Measurements from ENCODE around the gene VAC14.

The VAC14 gene

DNA sequence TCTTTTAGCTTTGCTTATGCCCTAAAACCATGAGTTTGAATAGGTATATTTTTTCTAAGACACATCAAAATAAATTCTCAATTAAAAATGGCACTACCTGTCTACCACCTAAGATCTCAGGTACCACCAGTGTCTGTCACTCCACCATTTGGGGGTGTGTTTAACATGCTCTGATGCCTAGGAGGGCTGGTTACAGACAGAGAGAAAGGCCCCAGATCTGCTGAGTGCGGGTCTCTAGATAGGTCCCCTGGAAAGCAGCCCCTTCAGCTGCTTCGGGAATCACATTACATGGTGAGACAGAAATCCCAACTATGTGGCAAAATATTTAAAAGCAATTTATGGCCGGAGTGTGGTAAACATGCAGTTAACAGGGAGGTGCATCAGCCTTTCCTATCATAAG, 653 bp upstream of the VAC14 start:
- Histone ChIP-seq H3K27me3 (ENCODE audit: control insufficient read depth, insufficient read depth, low read length) (no peaks in the 10 kb centered on the region), H3K4me3 (ENCODE audit: low read length) (peak overlapping the region; percentile 94), H3K36me3 (ENCODE audit: insufficient read depth, low read length) (peaks cover 9% of the 10 kb centered on the region), H3K9ac (ENCODE audit: low read depth, low read length) (no peak overlapping the region), H3K4me2 (ENCODE audit: low read length) (peak overlapping the region; percentile 94), H3K4me1 (ENCODE audit: control insufficient read depth, insufficient read depth, low read length) (peaks cover 55% of the 10 kb centered on the region), H3K9me3 (replicated peaks; ENCODE audit: low read length) (peaks cover 3% of the 10 kb centered on the region)

- Histone ChIP-seq H3K4me3 (ENCODE audit: low read length) (peak overlapping the region; percentile 94), H3K36me3 (ENCODE audit: insufficient read depth, low read length) (peaks cover 9% of the 10 kb centered on the region), H3K9ac (ENCODE audit: low read depth, low read length) (peak overlapping the region; percentile 96), H3K4me2 (ENCODE audit: low read length) (peak overlapping the region; percentile 94), H3K27me3 (ENCODE audit: control insufficient read depth, insufficient read depth, low read length) (no peaks in the 10 kb centered on the region), H3K9me3 (replicated peaks; ENCODE audit: low read length) (peaks cover 3% of the 10 kb centered on the region), H3K4me1 (ENCODE audit: control insufficient read depth, insufficient read depth, low read length) (peaks cover 42% of the 10 kb centered on the region)
These were observed 647 bp downstream of the VAC14 start for GRCh38 chr16:70800311-70800710.

DNA sequence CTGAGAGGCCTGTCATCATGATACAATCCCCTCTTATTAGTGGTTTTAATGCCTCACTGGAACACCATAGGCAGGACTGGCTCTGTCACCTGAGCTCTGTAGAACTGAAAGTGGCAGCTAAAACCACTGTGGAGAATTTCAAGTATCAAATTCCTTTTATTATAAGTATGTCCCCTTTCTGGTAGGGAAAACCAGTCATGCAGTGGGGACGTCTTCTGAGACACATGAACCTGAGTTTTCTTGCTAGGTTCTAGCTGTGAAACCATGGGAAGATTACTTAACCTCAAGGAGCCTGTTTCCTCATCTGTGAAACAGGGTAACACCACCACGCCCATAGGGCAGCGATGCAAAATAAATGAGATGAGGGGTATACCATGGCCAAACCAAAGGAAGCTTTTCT, 4.7 kb downstream of the VAC14 start:
- Histone ChIP-seq H3K27me3 (ENCODE audit: control insufficient read depth, insufficient read depth, low read length) (no peaks in the 10 kb centered on the region), H3K4me3 (ENCODE audit: low read length) (no peak overlapping the region), H3K36me3 (ENCODE audit: insufficient read depth, low read length) (peaks cover 9% of the 10 kb centered on the region), H3K9me3 (replicated peaks; ENCODE audit: low read length) (no peaks in the 10 kb centered on the region), H3K4me2 (ENCODE audit: low read length) (no peak overlapping the region), H3K4me1 (ENCODE audit: control insufficient read depth, insufficient read depth, low read length) (peaks cover 16% of the 10 kb centered on the region), H3K9ac (ENCODE audit: low read depth, low read length) (no peak overlapping the region)

DNA sequence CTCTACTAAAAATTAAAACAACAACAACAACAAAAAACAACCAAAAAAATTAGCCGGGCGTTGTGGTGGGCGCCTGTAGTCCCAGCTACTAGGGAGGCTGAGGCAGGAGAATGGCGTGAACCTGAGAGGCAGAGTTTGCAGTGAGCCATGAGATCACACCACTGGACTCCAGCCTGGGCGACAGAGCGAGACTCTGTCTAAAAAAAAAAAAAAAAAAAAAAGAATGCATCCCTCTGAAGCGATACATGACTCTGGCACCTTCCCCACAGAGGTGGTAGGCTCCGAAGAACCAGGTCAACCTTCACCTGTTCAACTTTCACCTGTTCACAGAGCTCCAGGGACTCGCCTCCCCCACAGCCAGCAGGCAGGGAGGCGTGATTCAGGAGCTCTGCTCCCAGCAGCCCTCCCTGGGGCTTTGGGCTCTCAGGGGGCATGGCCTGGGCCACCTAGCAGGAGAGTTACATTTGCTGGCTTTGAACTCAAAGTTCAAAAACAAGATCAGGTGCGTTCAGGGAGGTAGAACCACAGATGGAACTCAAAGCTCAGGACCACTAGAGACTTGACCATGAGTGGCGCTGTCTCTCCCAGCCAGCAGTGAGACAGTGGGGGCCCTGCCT, 5.6 kb downstream of the VAC14 start:
- H3K4me2 ChIP-seq (ENCODE audit: low read length): no peak overlapping the region
- H3K4me3 ChIP-seq (ENCODE audit: low read length): no peak overlapping the region
- H3K27me3 ChIP-seq (ENCODE audit: control insufficient read depth, insufficient read depth, low read length): no peaks in the 10 kb centered on the region
- no peak overlapping the region for H3K9ac ChIP-seq (ENCODE audit: low read depth, low read length)
- H3K9me3 ChIP-seq (replicated peaks; ENCODE audit: low read length): no peaks in the 10 kb centered on the region
- peaks cover 9% of the 10 kb centered on the region for H3K36me3 ChIP-seq (ENCODE audit: insufficient read depth, low read length)
- peaks cover 13% of the 10 kb centered on the region for H3K4me1 ChIP-seq (ENCODE audit: control insufficient read depth, insufficient read depth, low read length)

DNA sequence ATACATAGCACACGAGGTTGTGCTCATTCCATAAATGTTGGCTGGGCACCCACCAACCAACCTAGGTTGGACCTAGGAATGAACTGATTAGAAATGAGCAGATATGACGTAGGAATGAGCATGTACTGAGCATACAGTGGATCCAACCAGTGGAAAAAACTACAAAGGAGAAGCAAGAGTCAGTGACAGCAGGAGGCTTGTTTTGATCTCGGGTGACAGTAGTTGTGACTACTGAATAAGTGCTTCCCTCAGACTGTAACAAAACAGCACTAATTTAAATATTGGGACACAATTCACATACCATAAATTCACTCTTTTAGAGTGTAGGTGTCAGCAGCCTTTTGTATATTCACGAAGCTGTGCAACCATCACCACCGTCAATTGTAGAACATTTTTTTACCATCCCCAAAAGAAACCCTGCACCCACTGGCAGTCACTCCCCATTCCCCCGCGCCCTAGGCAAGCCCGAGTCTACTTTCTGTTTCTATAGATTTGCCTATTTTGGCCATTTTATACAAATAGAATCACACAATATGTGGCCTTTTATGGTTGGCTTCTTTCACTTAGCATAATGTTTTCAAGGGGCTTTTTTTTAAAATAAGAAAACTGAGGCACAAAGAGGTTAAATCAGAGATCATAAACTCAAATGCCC, 7.0 kb downstream of the VAC14 start:
- Histone ChIP-seq H3K36me3 (ENCODE audit: insufficient read depth, low read length) (peaks cover 8% of the 10 kb centered on the region), H3K9ac (ENCODE audit: low read depth, low read length) (no peak overlapping the region), H3K9me3 (replicated peaks; ENCODE audit: low read length) (no peaks in the 10 kb centered on the region), H3K4me2 (ENCODE audit: low read length) (no peak overlapping the region), H3K4me3 (ENCODE audit: low read length) (no peak overlapping the region), H3K27me3 (ENCODE audit: control insufficient read depth, insufficient read depth, low read length) (no peaks in the 10 kb centered on the region), H3K4me1 (ENCODE audit: control insufficient read depth, insufficient read depth, low read length) (peaks cover 13% of the 10 kb centered on the region)

- H3K9me3 ChIP-seq (replicated peaks; ENCODE audit: low read length): no peaks in the 10 kb centered on the region
- H3K36me3 ChIP-seq (ENCODE audit: insufficient read depth, low read length): peaks cover 14% of the 10 kb centered on the region
- peaks cover 17% of the 10 kb centered on the region for H3K4me1 ChIP-seq (ENCODE audit: control insufficient read depth, insufficient read depth, low read length)
- H3K4me2 ChIP-seq (ENCODE audit: low read length): no peak overlapping the region
- H3K4me3 ChIP-seq (ENCODE audit: low read length): no peak overlapping the region
- no peaks in the 10 kb centered on the region for H3K27me3 ChIP-seq (ENCODE audit: control insufficient read depth, insufficient read depth, low read length)
- no peak overlapping the region for H3K9ac ChIP-seq (ENCODE audit: low read depth, low read length)
These were observed 10.1 kb downstream of the VAC14 start for GRCh38 chr16:70790815-70791214.

DNA sequence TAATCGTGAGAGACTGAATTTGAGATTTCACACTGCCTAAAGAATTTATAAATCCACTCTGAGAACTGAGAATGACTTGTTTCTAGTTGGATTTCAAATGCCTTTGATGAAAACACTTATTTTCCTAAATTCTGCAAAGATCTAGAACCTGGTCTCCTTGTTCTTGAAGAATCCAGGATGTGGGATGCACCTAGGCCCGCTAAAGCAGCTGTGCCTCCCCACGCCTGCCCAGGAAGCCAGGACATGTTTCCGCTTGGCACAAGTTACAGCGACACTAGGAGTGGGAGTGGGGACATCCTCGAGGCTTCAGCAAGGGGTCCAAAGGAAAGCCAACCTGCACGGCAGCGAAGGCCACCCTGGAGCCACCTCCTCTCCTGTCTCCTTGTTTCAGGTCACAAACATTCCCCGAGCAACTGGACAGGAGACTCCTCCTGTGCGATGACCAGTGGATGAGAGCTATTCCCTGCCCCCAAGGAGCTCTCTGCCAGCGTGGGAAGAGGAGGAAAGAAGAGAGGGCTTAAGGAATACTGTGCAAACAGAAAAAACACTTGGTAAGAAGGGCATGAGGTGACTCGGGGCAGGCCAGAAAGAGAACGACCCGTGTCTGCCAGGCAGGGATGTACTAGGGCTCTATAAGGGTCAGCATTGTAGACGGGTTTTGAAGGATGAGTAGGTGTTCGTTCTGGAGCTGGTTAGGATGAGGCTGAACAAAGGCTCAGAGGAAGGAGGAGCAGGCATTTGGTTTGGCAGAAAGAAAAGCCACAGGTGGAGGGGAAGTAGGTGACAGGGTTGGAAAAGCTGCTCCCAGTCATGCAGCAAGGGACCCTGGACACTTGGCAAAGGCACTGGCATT, 11.1 kb downstream of the VAC14 start:
- Histone ChIP-seq H3K36me3 (ENCODE audit: insufficient read depth, low read length) (peaks cover 22% of the 10 kb centered on the region), H3K27me3 (ENCODE audit: control insufficient read depth, insufficient read depth, low read length) (no peaks in the 10 kb centered on the region), H3K4me1 (ENCODE audit: control insufficient read depth, insufficient read depth, low read length) (peaks cover 17% of the 10 kb centered on the region), H3K9ac (ENCODE audit: low read depth, low read length) (no peak overlapping the region), H3K4me3 (ENCODE audit: low read length) (no peak overlapping the region), H3K9me3 (replicated peaks; ENCODE audit: low read length) (no peaks in the 10 kb centered on the region), H3K4me2 (ENCODE audit: low read length) (no peak overlapping the region)

- H3K27me3 ChIP-seq (ENCODE audit: control insufficient read depth, insufficient read depth, low read length): no peaks in the 10 kb centered on the region
- H3K36me3 ChIP-seq (ENCODE audit: insufficient read depth, low read length): peaks cover 31% of the 10 kb centered on the region
- no peaks in the 10 kb centered on the region for H3K9me3 ChIP-seq (replicated peaks; ENCODE audit: low read length)
- H3K4me3 ChIP-seq (ENCODE audit: low read length): no peak overlapping the region
- H3K9ac ChIP-seq (ENCODE audit: low read depth, low read length): peak overlapping the region; percentile 22
- peaks cover 17% of the 10 kb centered on the region for H3K4me1 ChIP-seq (ENCODE audit: control insufficient read depth, insufficient read depth, low read length)
- peak overlapping the region; percentile 47 for H3K4me2 ChIP-seq (ENCODE audit: low read length)
These were observed 12.0 kb downstream of the VAC14 start for GRCh38 chr16:70788668-70789594.

GRCh38 chr16:70786020-70786755, 14.8 kb downstream of the VAC14 start:
- Histone ChIP-seq H3K9ac (ENCODE audit: low read depth, low read length) (no peak overlapping the region), H3K9me3 (replicated peaks; ENCODE audit: low read length) (no peaks in the 10 kb centered on the region), H3K4me1 (ENCODE audit: control insufficient read depth, insufficient read depth, low read length) (peaks cover 17% of the 10 kb centered on the region), H3K4me2 (ENCODE audit: low read length) (no peak overlapping the region), H3K27me3 (ENCODE audit: control insufficient read depth, insufficient read depth, low read length) (no peaks in the 10 kb centered on the region), H3K4me3 (ENCODE audit: low read length) (no peak overlapping the region), H3K36me3 (ENCODE audit: insufficient read depth, low read length) (peaks cover 59% of the 10 kb centered on the region)

DNA sequence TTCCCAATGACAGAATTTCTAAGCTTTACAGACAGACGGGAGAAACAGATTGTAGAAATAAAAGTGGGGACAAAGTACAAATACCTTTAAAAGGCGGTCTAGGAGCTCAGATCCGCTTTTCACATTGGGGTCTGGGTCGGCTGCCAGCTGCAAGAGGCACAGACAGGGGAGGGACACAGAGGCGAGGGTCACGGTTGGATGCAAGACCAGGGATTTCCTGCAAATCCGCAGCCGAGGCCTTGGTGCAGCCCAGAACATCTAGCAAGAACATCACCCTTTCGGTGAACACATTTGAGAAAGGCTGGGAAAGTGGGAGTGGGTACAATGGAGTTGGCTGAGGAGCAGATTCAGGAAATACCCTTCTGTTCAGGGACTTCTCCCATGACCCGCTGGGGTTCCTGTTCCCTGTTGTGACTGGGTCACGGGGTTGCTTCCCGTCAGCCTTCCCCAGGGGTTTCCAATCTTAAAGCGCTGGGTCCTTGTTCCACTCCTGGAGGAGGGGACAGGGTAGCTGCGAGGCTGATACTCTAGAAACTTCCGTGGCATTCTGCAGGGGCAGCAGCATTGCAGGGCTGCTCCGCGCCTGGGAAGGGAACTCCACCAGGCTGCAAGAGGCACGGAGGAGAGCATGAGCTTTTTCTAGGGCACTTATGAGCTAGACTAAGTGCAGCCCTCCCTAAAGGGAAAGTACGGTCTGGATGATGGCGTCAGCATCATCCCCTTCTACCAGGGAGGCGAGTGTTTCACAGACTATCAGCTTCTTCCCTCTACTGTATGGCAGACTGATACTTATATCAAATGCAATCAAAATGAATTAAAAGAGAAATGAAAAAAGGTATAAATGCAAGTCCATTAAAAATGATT, 16.0 kb downstream of the VAC14 start:
- Histone ChIP-seq H3K36me3 (ENCODE audit: insufficient read depth, low read length) (peaks cover 71% of the 10 kb centered on the region), H3K4me2 (ENCODE audit: low read length) (no peak overlapping the region), H3K9ac (ENCODE audit: low read depth, low read length) (no peak overlapping the region)

More for the DNA sequence above, 16.0 kb downstream of the VAC14 start:
- Histone ChIP-seq H3K27me3 (ENCODE audit: control insufficient read depth, insufficient read depth, low read length) (no peaks in the 10 kb centered on the region), H3K4me1 (ENCODE audit: control insufficient read depth, insufficient read depth, low read length) (peaks cover 16% of the 10 kb centered on the region), H3K4me3 (ENCODE audit: low read length) (no peak overlapping the region), H3K9me3 (replicated peaks; ENCODE audit: low read length) (no peaks in the 10 kb centered on the region)

All from skeletal muscle satellite cell (primary cell).